Tibial artery (tissue), 4 donors: Measurements from ENCODE around the gene PRRX2.

Experiments
- DNase-seq, 2 donors: peaks; one replicate each; pipeline ENCODE4 v3.0.0-alpha.2; 2019
- H3K27ac ChIP-seq, 2 donors: fragments of 200-600 bp; sonication (generic) in 1 of 2; 1 replicate in 1 of 2; 2 replicates in 1 of 2; pipeline ENCODE4 v1.5.1; 2018 to 2019; ENCODE audit warnings: mild to moderate bottlenecking in 1 of 2
- H3K27me3 ChIP-seq, 2 donors: fragments of 200-600 bp; sonication (generic) in 1 of 2; one replicate each; pipeline versions ENCODE4 v1.5.1 to v1.6.0; 2016 to 2019
- H3K36me3 ChIP-seq, 3 donors: fragments of 200-600 bp; sonication (generic) in 2 of 3; one replicate each; pipeline ENCODE4 v1.5.1; 2016 to 2019; ENCODE audit warnings: mild to moderate bottlenecking in 2 of 3
- H3K4me1 ChIP-seq, 4 donors: fragments of 200-600 bp; sonication (generic) in 2 of 4; 1 replicate in 3 of 4; 2 replicates in 1 of 4; pipeline ENCODE4 v1.5.1; 2016 to 2019
- H3K4me3 ChIP-seq, 2 donors: fragments of 200-600 bp; sonication (generic) in 1 of 2; 1 replicate in 1 of 2; 2 replicates in 1 of 2; pipeline ENCODE4 v1.5.1; 2018 to 2019; ENCODE audit warnings: mild to moderate bottlenecking in 2 of 2
- H3K9me3 ChIP-seq, 3 donors: fragments of 200-600 bp; sonication (generic) in 1 of 3; one replicate each; pipeline ENCODE4 v1.5.1; 2016 to 2019
- intact Hi-C: fragments of 100-400 bp; cut with DNase I; formaldehyde crosslinking; loops from one replicate; pipeline ENCODE4 v1.15.0; 2023; ENCODE audit warnings: low total_unique reads
- TF ChIP-seq, protein P1 (sequence below), 2 experiments: fragments of 200-600 bp in 1 of 2; fragments of 450-650 bp in 1 of 2; IDR thresholded peaks; one replicate each; pipeline ENCODE4 v1.5.1; 2017 to 2019; ENCODE audit warnings: antibody characterized with exemption in 2 of 2, mild to moderate bottlenecking in 1 of 2, moderate library complexity in 1 of 2

Gene PRRX2

GRCh38 chr9:129762985-129763926 lies 97.8 kb downstream of the PRRX2 start:
- no peak overlapping the region for H3K27ac ChIP-seq
- TF ChIP-seq, protein P1, sequence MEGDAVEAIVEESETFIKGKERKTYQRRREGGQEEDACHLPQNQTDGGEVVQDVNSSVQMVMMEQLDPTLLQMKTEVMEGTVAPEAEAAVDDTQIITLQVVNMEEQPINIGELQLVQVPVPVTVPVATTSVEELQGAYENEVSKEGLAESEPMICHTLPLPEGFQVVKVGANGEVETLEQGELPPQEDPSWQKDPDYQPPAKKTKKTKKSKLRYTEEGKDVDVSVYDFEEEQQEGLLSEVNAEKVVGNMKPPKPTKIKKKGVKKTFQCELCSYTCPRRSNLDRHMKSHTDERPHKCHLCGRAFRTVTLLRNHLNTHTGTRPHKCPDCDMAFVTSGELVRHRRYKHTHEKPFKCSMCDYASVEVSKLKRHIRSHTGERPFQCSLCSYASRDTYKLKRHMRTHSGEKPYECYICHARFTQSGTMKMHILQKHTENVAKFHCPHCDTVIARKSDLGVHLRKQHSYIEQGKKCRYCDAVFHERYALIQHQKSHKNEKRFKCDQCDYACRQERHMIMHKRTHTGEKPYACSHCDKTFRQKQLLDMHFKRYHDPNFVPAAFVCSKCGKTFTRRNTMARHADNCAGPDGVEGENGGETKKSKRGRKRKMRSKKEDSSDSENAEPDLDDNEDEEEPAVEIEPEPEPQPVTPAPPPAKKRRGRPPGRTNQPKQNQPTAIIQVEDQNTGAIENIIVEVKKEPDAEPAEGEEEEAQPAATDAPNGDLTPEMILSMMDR (IDR thresholded peaks at IDR 0.05), result no peak

DNA sequence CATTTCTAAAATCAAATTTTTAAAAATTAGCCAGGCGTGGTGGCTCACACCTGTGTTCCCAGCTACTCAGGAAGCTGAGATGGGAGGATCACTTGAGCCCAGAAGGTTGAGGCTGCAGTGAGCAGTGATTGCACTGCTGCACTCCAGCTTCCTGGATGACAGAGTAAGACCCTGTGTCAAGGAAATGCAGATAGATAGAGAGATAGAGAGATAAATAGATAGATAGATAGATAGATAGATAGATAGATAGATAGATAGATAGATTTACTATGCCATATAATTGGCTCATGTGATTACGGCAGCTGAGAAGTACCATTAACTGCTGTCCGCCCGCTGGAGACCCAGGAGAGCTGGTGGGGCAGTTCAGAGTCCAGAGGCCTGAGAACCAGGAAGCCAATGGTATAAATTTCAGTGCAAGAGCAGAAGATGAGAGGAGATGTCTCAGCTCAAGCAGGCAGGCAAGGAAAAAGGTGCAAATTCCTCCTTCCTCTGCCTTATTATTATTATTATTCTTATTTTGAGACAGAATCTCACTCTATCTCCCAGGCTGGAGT lies 100.4 kb downstream of the PRRX2 start:
- Histone ChIP-seq H3K27me3 (no peaks in the 10 kb centered on the region), H3K4me3 (no peak overlapping the region), H3K4me1 (peaks cover 0 to 5% (median 0%) of the 10 kb centered on the region in 4 donors), H3K36me3 (no peaks in the 10 kb centered on the region), H3K27ac (no peak overlapping the region), H3K9me3 (no peaks in the 10 kb centered on the region)
- intact Hi-C loops, result no loop called here
- TF ChIP-seq, protein P1 (IDR thresholded peaks at IDR 0.05), result no peak
- no peak for DNase-seq

More at GRCh38 chr9:129762985-129763926, 97.8 kb downstream of the PRRX2 start:
- Histone ChIP-seq H3K4me1 (peaks cover 0 to 5% (median 0%) of the 10 kb centered on the region in 4 donors), H3K27me3 (no peaks in the 10 kb centered on the region), H3K36me3 (no peaks in the 10 kb centered on the region), H3K4me3 (no peak overlapping the region), H3K9me3 (no peaks in the 10 kb centered on the region)
- intact Hi-C loops, result no loop called here
- DNase-seq, result peak in 1 of 2 donors; percentile 36

DNA sequence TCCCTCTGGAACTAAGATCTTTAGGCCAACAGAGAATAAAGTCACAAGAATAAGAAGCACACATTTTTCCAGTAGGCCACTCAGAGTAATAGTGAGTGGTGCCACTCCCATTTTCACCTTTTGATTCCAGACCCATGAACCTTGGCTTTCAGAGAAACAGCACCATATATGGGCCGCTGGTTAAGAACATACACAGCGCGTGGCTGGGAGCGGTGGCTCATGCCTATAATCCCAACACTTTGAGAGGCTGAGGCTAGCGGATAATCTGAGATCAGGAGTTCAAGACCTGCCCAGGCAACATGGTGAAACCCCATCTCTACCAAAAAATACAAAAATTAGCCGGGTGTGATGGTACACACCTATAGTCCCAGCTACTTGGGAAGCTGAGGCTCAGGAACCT lies 103.0 kb downstream of the PRRX2 start:
- H3K9me3 ChIP-seq, result no peaks in the 10 kb centered on the region
- no peak overlapping the region for H3K27ac ChIP-seq
- H3K27me3 ChIP-seq, result no peaks in the 10 kb centered on the region
- no peak for DNase-seq
- no peaks in the 10 kb centered on the region for H3K4me1 ChIP-seq
- TF ChIP-seq, protein P1 (IDR thresholded peaks at IDR 0.05), result no peak
- no peaks in the 10 kb centered on the region for H3K36me3 ChIP-seq
- intact Hi-C loops, result no loop called here
- H3K4me3 ChIP-seq, result no peak overlapping the region

DNA sequence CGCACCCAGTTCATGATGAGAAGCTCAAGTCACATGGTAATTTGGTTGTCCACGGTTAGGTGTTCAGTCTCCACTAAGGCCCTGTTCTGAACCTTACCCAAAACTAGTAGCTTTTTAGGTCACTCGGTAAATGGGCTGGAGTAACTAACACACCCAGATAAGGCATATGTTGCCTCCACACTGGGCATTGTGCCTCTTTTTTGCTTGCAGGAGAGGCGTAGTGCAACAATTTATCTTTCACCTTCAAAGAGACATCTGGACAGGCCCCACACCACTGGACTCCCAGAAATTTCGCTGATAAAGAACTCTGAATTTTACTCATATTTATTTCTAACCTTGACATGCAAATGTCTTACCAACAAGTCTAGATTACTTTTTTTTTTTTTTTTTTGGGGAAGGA lies 104.2 kb downstream of the PRRX2 start:
- intact Hi-C loops, result no loop called here

GRCh38 chr9:129770741-129771140 lies 105.3 kb downstream of the PRRX2 start:
- no peaks in the 10 kb centered on the region for H3K27me3 ChIP-seq
- TF ChIP-seq, protein P1 (IDR thresholded peaks at IDR 0.05), result no peak
- no peak for DNase-seq
- H3K27ac ChIP-seq, result no peak overlapping the region
- H3K36me3 ChIP-seq, result no peaks in the 10 kb centered on the region
- no peaks in the 10 kb centered on the region for H3K4me1 ChIP-seq
- H3K4me3 ChIP-seq, result no peak overlapping the region
- H3K9me3 ChIP-seq, result no peaks in the 10 kb centered on the region
- intact Hi-C loops, result no loop called here

More for the DNA sequence above, 104.2 kb downstream of the PRRX2 start:
- Histone ChIP-seq H3K27me3 (no peaks in the 10 kb centered on the region), H3K27ac (no peak overlapping the region), H3K4me1 (no peaks in the 10 kb centered on the region), H3K9me3 (no peaks in the 10 kb centered on the region), H3K4me3 (no peak overlapping the region), H3K36me3 (no peaks in the 10 kb centered on the region)
- TF ChIP-seq, protein P1 (IDR thresholded peaks at IDR 0.05), result no peak
- DNase-seq, result no peak
